Mesenchymal stem cell (in vitro differentiated cells and primary cell): ENCODE data around the gene DOCK10.

ENCODE experiments used
- DNase-seq: peaks from one replicate; pipeline ENCODE4 v3.0.0-alpha.2; 2013
- H2AFZ ChIP-seq: one replicate; pipeline ENCODE4 v1.6.1; 2013; ENCODE audit warnings: low read depth, mild to moderate bottlenecking, control low read depth, inconsistent platforms, low read length, moderate library complexity
- H2AK5ac ChIP-seq: 2 replicates; pipeline ENCODE4 v1.6.1; 2013; ENCODE audit warnings: low read length, moderate library complexity, mild to moderate bottlenecking, inconsistent platforms; ENCODE audit not compliant: severe bottlenecking
- H2BK120ac ChIP-seq: one replicate; pipeline ENCODE4 v1.6.1; 2013; ENCODE audit warnings: low read depth, mild to moderate bottlenecking, inconsistent platforms, low read length, moderate library complexity
- H2BK12ac ChIP-seq, 2 experiments: one replicate each; pipeline ENCODE4 v1.6.1; 2013; ENCODE audit warnings: inconsistent platforms in 2 of 2, low read length in 2 of 2, mild to moderate bottlenecking in 2 of 2, moderate library complexity in 2 of 2, control low read depth in 1 of 2
- H2BK15ac ChIP-seq: one replicate; pipeline ENCODE4 v1.6.1; 2013; ENCODE audit warnings: mild to moderate bottlenecking, low read depth, inconsistent platforms; ENCODE audit not compliant: poor library complexity, severe bottlenecking
- H2BK5ac ChIP-seq: 2 replicates; pipeline ENCODE4 v1.6.1; 2013; ENCODE audit warnings: low read depth, mild to moderate bottlenecking, low read length, control low read depth, inconsistent platforms; ENCODE audit not compliant: poor library complexity, severe bottlenecking
- H3K14ac ChIP-seq, 2 experiments: one replicate each; pipeline ENCODE4 v1.6.1; 2013; ENCODE audit warnings: inconsistent platforms in 2 of 2, low read length in 2 of 2, control low read depth in 1 of 2, mild to moderate bottlenecking in 1 of 2, moderate library complexity in 1 of 2
- H3K18ac ChIP-seq, 2 experiments: one replicate each; pipeline ENCODE4 v1.6.1; 2013; ENCODE audit warnings: inconsistent platforms in 2 of 2, low read length in 2 of 2, control low read depth in 1 of 2, low read depth in 1 of 2, mild to moderate bottlenecking in 1 of 2
- H3K23ac ChIP-seq, 2 experiments: one replicate each; pipeline ENCODE4 v1.6.1; 2013; ENCODE audit warnings: inconsistent platforms in 2 of 2, low read length in 2 of 2, mild to moderate bottlenecking in 2 of 2, moderate library complexity in 2 of 2, control low read depth in 1 of 2
- H3K27ac ChIP-seq: 2 replicates; pipeline ENCODE4 v1.5.1; 2013; ENCODE audit warnings: mild to moderate bottlenecking, moderate library complexity, low read length, control low read depth, inconsistent platforms; ENCODE audit not compliant: poor library complexity, severe bottlenecking
- H3K27me3 ChIP-seq, 2 experiments: 2 replicates each; pipeline versions ENCODE4 v1.6.1 to v1.7.0; 2013; ENCODE audit warnings: low read length in 2 of 2, mild to moderate bottlenecking in 2 of 2, moderate library complexity in 2 of 2, control low read depth in 1 of 2, inconsistent platforms in 1 of 2; ENCODE audit not compliant: control insufficient read depth in 1 of 2, insufficient read depth in 1 of 2
- H3K36me3 ChIP-seq, 2 experiments: 2 replicates each; pipeline versions ENCODE4 v1.6.1 to v1.7.0; 2013; ENCODE audit warnings: low read length in 2 of 2, control low read depth in 1 of 2, inconsistent platforms in 1 of 2, low read depth in 1 of 2, mild to moderate bottlenecking in 1 of 2; ENCODE audit not compliant: insufficient read depth in 2 of 2, control insufficient read depth in 1 of 2
- H3K4ac ChIP-seq, 2 experiments: one replicate each; pipeline ENCODE4 v1.6.1; 2013; ENCODE audit warnings: inconsistent platforms in 2 of 2, low read length in 2 of 2, mild to moderate bottlenecking in 2 of 2, moderate library complexity in 2 of 2, control low read depth in 1 of 2, low read depth in 1 of 2
- H3K4me1 ChIP-seq: 2 replicates; pipeline ENCODE4 v1.6.1; 2013; ENCODE audit warnings: low read depth, low read length, control low read depth; ENCODE audit not compliant: control insufficient read depth, insufficient read depth
- H3K4me2 ChIP-seq: 2 replicates; pipeline ENCODE4 v1.6.1; 2013; ENCODE audit warnings: low read length, mild to moderate bottlenecking, inconsistent platforms; ENCODE audit not compliant: poor library complexity, severe bottlenecking
- H3K4me3 ChIP-seq, 2 experiments: 2 replicates each; pipeline versions ENCODE4 v1.5.1 to v1.7.0; 2013; ENCODE audit warnings: low read length in 2 of 2, mild to moderate bottlenecking in 2 of 2, control low read depth in 1 of 2, low read depth in 1 of 2; ENCODE audit not compliant: insufficient read depth in 1 of 2
- H3K79me1 ChIP-seq: replicated peaks from 2 replicates; pipeline ENCODE4 v1.6.1; 2013; ENCODE audit warnings: mild to moderate bottlenecking, control low read depth, low read length, inconsistent platforms; ENCODE audit not compliant: poor library complexity, severe bottlenecking
- H3K9ac ChIP-seq: 2 replicates; pipeline ENCODE4 v1.7.0; 2013; ENCODE audit warnings: mild to moderate bottlenecking, low read length, moderate library complexity
- H3K9me3 ChIP-seq: 2 replicates; pipeline ENCODE4 v1.7.0; 2013; ENCODE audit warnings: mild to moderate bottlenecking, low read length; ENCODE audit not compliant: control insufficient read depth
- H4K8ac ChIP-seq: one replicate; pipeline ENCODE4 v1.6.1; 2013; ENCODE audit warnings: inconsistent platforms, mild to moderate bottlenecking, low read length, moderate library complexity
- H4K91ac ChIP-seq: one replicate; pipeline ENCODE4 v1.6.1; 2013; ENCODE audit warnings: mild to moderate bottlenecking, low read length, inconsistent platforms
- WGBS: methylation state at CpG from one replicate; pipeline ENCODE4 v1.1.7; 2013; ENCODE audit warnings: mixed read lengths; 5-methylcytosine and 5-hydroxymethylcytosine counted together

DOCK10 gene

GRCh38 chr2:224940618-224941017, 101.7 kb downstream of the DOCK10 start:
- H2AFZ ChIP-seq = no peak overlapping the region
- H3K23ac ChIP-seq = no peak overlapping the region
- H2AK5ac ChIP-seq = peak overlapping the region; percentile 77
- peak overlapping the region in 1 of 2 experiments; percentile 16 for H3K4ac ChIP-seq
- H3K27ac ChIP-seq = no peak overlapping the region
- no peak overlapping the region for H3K9ac ChIP-seq
- H3K18ac ChIP-seq = peak overlapping the region in 1 of 2 experiments; percentile 40
- no peak overlapping the region for H2BK15ac ChIP-seq
- H3K4me1 ChIP-seq = peaks cover 6% of the 10 kb centered on the region
- H3K36me3 ChIP-seq = peaks cover 0 to 9% of the 10 kb centered on the region in 2 experiments
- no peak for DNase-seq
- H2BK5ac ChIP-seq = no peak overlapping the region
- no CpG with 5 or more reads among the region's 3 CpGs for WGBS
- H2BK12ac ChIP-seq = peak overlapping the region; percentile 7 to 72
- H3K4me3 ChIP-seq = no peak overlapping the region
- peaks cover 16% of the 10 kb centered on the region for H3K79me1 ChIP-seq
- H2BK120ac ChIP-seq = no peak overlapping the region
- H4K8ac ChIP-seq = no peak overlapping the region
- no peak overlapping the region for H4K91ac ChIP-seq
- no peak overlapping the region for H3K4me2 ChIP-seq
- no peak overlapping the region for H3K14ac ChIP-seq
- H3K9me3 ChIP-seq = no peaks in the 10 kb centered on the region
- no peaks in the 10 kb centered on the region for H3K27me3 ChIP-seq

DNA sequence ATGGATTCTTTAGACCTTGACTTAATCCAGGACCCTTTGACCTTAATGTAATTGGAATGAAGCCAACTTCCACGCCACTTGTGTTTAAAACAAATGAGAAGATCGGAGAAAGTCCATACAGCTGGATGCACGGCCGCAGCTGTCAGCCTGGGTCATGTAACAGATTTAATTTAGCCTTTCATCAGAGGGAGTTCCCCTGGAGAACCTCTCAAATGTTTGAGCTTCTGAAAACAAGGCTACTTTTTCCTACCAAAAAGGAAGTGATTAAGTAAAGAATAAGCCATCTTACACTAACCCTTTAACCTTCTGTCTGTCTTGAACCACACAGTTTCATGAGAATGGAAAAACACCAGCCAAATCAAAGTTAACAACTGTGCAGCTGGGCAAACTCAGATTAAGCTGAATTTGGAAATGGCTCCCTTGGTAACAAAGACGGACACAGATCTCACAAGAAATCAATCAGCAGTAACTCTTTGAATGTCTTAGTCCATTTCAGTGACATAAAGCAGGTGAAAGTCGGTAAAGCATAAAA, 103.6 kb downstream of the DOCK10 start:
- H4K8ac ChIP-seq = no peak overlapping the region
- H2BK5ac ChIP-seq = no peak overlapping the region
- WGBS = 29% methylated on average over 4 of the region's 6 CpGs
- H3K4me1 ChIP-seq = peaks cover 6% of the 10 kb centered on the region
- H2AFZ ChIP-seq = no peak overlapping the region
- H3K4me3 ChIP-seq = no peak overlapping the region
- no peak overlapping the region for H2BK15ac ChIP-seq
- peaks cover 13% of the 10 kb centered on the region for H3K79me1 ChIP-seq
- DNase-seq = peak; percentile 77
- H3K36me3 ChIP-seq = peaks cover 0 to 5% of the 10 kb centered on the region in 2 experiments
- H3K14ac ChIP-seq = no peak overlapping the region
- peak overlapping the region in 1 of 2 experiments; percentile 33 for H3K18ac ChIP-seq
- peak overlapping the region; percentile 29 for H3K9ac ChIP-seq
- H3K4me2 ChIP-seq = peak overlapping the region; percentile 43
- H3K4ac ChIP-seq = no peak overlapping the region
- no peaks in the 10 kb centered on the region for H3K27me3 ChIP-seq
- H2BK12ac ChIP-seq = no peak overlapping the region
- H4K91ac ChIP-seq = no peak overlapping the region
- H2AK5ac ChIP-seq = no peak overlapping the region
- no peak overlapping the region for H2BK120ac ChIP-seq
- H3K23ac ChIP-seq = no peak overlapping the region
- H3K27ac ChIP-seq = peak overlapping the region; percentile 88
- H3K9me3 ChIP-seq = no peaks in the 10 kb centered on the region

- H2BK12ac ChIP-seq = peak overlapping the region in 1 of 2 experiments; percentile 28
- H3K9ac ChIP-seq = no peak overlapping the region
- H3K36me3 ChIP-seq = peaks cover 0 to 5% of the 10 kb centered on the region in 2 experiments
- H2AFZ ChIP-seq = no peak overlapping the region
- H3K4me3 ChIP-seq = no peak overlapping the region
- no peak overlapping the region for H3K14ac ChIP-seq
- no peaks in the 10 kb centered on the region for H3K27me3 ChIP-seq
- H3K79me1 ChIP-seq = peaks cover 13% of the 10 kb centered on the region
- H3K9me3 ChIP-seq = no peaks in the 10 kb centered on the region
- peak overlapping the region in 1 of 2 experiments; percentile 67 for H3K4ac ChIP-seq
- H4K91ac ChIP-seq = no peak overlapping the region
- H2BK120ac ChIP-seq = no peak overlapping the region
- H2BK5ac ChIP-seq = no peak overlapping the region
- peak overlapping the region; percentile 36 for H3K27ac ChIP-seq
- DNase-seq = no peak
- WGBS = 69% methylated on average over 5 of the region's 5 CpGs
- no peak overlapping the region for H2BK15ac ChIP-seq
- no peak overlapping the region for H3K23ac ChIP-seq
- H4K8ac ChIP-seq = no peak overlapping the region
- peak overlapping the region in 1 of 2 experiments; percentile 57 for H3K18ac ChIP-seq
- H3K4me1 ChIP-seq = peaks cover 6% of the 10 kb centered on the region
- H2AK5ac ChIP-seq = no peak overlapping the region
- H3K4me2 ChIP-seq = no peak overlapping the region
Observed at GRCh38 chr2:224937887-224938286, 104.4 kb downstream of the DOCK10 start.

DNA sequence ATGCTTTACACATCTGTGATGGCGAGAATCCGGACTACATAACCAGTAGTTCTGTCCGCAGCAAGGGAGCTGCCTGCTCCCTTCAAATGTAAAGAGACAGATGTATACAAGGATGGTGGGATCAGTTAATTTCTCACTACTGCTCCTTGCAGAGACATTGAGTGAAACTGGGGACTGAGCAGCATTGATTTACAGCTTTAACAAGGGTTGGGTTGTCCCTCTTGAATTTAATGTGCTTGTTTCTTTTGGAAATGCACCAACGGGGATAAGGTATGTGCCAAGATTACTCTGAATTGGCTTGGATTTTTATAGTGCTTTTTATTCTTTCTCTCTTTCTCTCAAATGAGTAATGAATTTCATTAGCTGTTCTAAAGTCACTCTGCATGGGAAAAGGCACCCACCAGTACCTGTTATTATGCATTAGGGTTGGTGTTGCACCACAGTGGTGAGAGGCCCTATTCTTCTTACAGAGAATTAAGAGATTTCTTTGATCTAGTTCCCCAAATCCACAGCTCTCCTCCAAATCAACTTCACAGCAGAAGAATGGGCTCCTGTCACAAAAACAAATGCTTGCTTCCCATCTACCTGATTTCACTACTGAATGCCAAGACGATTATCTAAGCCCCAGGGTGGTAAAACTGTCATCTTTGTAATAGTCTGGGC, 107.6 kb downstream of the DOCK10 start:
- Histone ChIP-seq H3K4ac (no peak overlapping the region), H3K79me1 (peaks cover 9% of the 10 kb centered on the region), H2BK15ac (no peak overlapping the region), H3K14ac (no peak overlapping the region), H2AFZ (peak overlapping the region; percentile 53), H2BK5ac (no peak overlapping the region), H2BK12ac (peak overlapping the region in 1 of 2 experiments; percentile 19), H3K27ac (no peak overlapping the region), H4K91ac (no peak overlapping the region), H4K8ac (no peak overlapping the region), H2BK120ac (no peak overlapping the region), H3K23ac (no peak overlapping the region), H3K27me3 (no peaks in the 10 kb centered on the region), H3K18ac (no peak overlapping the region), H2AK5ac (no peak overlapping the region), H3K4me2 (peak overlapping the region; percentile 16), H3K9me3 (no peaks in the 10 kb centered on the region), H3K9ac (no peak overlapping the region), H3K4me1 (no peaks in the 10 kb centered on the region), H3K36me3 (peaks cover 0 to 18% of the 10 kb centered on the region in 2 experiments), H3K4me3 (no peak overlapping the region)
- DNase-seq = no peak
- WGBS = 91% methylated on average over 4 of the region's 5 CpGs
